ENCODE results near the gene SLC6A13. TPM values are rescaled to one million over a fixed set of nuclear protein-coding genes. Genes with fewer than 3 reads are reported as not detected.
"Not testable (repeated sequence)": the region's sequence is repeated elsewhere in the genome, so short reads cannot be mapped to it uniquely, and the experiment has no call there.

The SLC6A13 gene
- total RNA-seq, 1 donor from 2014 or later = 91.6 TPM

DNA sequence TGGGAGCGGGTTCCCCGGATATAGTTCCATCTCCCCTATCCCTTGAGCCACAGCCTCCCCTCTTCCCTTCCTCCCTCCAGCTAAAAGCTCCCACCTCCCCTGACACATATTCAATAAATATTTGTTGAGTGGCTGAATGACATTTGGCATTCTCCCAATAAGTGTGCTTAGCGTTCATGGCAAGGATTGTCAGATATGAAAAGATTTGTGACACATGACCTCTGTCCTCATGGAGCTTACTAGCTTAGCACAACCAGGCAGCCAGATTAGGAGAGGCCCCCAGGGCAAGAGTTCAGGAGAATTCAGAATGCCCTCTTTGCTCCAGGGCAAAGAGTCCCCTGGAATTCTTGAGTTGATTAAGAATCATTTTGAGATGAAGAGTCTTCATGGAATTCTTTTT is 26.2 kb downstream of the SLC6A13 start:
- peak; percentile 49 for ATAC-seq

DNA sequence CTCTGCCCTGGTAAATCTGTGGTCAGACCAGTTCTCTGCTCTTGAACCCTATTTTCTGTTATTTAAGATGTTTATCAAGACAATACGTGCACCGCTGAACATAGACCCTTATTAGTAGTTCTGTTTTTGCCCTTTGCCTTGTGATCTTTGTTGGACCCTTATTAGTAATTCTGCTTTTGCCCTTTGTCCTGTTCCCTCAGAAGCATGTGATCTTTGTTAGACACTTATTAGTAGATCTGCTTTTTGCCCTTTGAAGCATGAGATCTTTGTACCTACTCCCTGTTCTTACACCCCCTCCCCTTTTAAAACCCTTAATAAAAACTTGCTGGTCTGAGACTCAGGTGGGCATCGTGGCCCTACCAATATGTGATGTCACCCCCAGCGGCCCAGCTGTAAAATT is 26.7 kb downstream of the SLC6A13 start:
- not testable (repeated sequence) for DNase-seq (ENCODE audit: low spot score); ATAC-seq

More for the DNA sequence above, 26.2 kb downstream of the SLC6A13 start:
- DNase-seq (ENCODE audit: low spot score) = peak; percentile 55

DNA sequence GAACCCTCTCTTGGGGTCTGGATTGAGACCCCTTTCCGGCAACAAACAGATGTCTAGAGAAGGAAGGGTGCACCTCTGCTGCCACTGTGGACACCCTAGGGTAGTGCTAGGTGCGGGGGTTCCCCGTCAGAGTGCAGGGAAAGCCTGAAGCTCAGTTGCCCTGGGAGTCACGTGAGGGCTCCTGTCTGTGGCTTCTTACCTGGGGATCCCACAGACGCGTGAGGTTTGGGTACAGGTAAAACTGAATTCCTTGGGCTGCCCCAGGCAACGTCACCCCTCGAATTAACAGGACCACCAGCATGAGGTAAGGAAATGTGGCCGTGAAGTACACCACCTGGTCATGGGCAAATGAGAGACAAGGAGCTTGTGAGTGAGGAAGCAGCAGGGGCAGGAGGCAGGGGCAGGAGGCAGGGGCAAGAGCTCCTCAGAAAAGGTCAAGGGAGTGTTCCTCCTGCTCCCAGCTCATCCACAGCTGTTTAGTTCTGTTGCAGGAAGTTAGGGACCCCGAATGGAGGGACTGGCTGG is 27.7 kb downstream of the SLC6A13 start:
- ATAC-seq (no peak), DNase-seq (ENCODE audit: low spot score) (peak; percentile 44)

DNA sequence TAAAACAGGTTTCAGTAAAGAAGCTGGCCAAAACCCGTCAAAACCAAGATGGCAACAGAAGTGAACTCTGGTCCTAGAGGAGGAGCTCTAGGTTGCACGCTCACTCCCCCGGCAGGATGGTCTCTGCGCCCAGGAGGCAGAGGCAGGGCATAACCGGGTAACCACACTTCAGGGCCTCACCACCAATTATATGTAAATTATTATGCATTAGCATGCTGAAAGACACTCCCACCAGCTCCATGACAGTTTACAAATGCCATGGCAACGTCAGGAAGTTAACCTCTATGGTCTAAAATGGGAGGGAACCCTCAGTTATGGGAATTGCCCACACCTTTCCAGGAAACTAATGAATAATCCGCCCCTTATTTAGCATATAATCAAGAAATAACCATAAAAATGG is 28.6 kb downstream of the SLC6A13 start:
- no peak for ATAC-seq
- peak; percentile 40 for DNase-seq (ENCODE audit: low spot score)

DNA sequence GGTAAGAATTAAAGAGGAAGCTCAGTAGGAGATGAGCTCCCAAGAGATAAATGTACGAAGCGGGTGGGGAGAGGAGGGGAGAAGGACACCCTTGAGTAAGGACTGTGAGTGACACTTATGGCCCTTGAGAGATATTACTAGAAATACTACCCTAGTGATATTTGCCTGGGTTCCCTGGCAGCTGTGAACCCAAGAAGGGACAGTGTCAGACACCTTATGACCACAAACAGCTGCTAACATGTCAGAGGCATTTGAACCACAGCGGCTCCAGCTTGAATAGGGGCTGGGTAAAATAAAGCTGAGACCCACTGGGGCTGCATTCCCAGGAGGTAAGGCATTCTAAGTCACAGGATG is 29.0 kb downstream of the SLC6A13 start:
- DNase-seq (ENCODE audit: low spot score) (peak; percentile 24), ATAC-seq (no peak)

DNA sequence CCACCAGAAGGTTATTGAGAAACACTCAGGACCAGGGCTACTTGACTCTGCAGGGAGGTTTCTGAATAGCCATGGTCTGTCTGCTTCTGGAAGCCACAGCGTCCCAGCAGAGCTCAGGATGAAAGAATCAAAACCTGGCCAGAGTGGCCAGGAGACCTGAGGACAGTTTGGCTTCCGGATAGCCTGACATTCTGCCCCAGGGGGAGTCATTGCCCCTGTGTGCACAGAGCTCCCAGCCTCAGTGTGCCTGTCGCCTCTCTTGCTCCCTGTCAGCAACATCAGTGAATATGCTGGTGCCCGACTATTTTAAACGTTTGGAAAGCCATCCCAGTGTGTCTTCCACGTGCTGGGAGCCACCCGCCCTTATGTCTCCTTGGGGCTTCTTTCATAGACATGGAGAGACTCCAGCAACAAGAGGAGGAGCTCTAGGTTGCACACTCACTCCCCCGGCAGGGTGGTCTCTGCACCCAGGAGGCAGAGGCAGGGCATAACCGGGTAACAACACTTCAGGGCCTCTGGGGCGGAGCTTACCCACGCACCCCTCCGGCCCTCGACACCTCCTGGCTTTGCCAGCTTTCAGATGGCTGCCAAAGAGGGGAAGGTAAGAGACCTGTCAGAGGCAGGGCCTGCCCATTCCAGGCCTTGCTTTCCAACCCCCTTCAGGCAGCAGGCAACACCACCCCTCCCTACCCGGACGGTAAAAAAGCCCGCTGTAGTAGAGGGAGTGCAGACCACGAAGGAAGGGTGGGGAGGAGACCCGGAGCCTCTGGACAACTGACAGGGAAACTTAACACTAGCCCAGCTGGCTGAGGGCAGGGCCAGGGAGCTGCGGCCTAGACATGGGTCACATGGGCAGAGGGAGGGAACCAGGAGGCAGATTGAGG is 29.7 kb downstream of the SLC6A13 start:
- peak; percentile 52 for DNase-seq (ENCODE audit: low spot score)
- ATAC-seq = peak; percentile 16

DNA sequence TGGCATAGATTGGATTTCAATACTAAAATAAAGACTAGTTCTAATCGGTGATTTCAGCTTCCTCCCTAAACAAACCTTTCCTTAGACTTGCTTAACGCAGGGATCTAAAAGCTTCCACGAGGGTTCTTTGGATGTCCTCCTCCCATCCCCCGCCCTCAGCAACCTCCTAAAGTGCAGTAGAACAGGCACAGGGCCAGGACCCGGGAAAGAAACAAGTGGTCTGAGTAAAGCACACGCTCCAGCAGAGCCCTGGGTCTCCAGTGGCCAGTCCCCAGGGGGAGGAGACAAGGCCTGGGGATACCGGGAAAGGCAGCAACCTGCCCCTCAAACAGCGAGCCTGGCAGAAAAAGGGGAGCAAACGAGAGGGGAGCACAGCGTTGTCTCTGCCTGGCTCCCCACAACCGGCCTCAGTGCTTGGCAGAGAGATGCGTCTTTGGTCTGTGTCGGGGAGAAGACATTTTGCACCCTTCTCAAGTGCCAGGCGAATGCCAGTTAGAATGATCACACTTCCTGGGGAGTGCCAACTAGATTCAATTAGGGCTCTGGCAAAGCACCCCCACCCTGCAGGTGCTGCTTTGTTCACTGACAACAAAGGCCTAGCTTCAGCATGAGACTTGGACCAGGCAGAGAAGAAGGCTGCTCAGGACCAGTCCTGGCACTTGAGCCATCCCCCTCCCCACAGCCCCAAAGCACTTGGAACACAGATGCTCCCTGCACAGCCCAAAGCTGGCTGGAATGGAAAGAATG is 31.5 kb downstream of the SLC6A13 start:
- DNase-seq (ENCODE audit: low spot score) (peak; percentile 42), ATAC-seq (no peak)

DNA sequence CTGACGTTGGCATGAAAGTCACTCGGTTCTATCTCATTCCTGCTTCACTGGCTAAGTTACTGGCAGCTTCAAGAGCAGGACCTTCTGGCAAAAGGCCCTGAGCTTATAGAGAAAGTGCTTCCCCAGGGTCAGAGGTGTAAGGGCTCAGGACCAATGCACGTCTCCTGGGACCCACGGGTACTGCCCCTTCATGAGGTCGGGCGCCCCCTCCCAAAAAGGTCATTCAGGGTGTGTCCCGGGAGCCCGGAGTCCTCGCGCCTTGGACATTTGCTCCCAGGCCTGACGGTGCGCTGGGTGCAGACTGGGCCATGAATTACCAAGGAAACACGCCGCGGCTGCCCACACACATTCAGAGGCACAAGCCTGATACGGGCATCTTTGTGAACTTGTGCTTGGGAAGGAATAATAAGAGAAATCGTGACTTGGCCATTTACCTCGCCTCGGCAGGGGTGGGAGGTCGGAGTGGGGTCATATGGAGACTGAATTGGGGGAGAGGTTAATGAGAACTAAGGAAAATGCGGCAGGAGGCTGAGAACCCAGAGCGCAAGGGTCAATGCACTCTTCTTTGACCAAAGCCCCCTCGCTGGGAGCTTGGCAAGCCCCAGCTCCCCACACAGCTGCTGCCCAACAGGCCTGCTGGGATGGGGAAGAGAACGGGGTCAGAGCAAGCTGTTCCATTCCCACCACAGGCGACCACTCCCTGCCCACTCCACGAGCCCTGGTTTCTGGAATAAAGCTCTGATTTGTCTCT is 33.0 kb downstream of the SLC6A13 start:
- peak; percentile 41 for DNase-seq (ENCODE audit: low spot score)
- no peak for ATAC-seq

DNA sequence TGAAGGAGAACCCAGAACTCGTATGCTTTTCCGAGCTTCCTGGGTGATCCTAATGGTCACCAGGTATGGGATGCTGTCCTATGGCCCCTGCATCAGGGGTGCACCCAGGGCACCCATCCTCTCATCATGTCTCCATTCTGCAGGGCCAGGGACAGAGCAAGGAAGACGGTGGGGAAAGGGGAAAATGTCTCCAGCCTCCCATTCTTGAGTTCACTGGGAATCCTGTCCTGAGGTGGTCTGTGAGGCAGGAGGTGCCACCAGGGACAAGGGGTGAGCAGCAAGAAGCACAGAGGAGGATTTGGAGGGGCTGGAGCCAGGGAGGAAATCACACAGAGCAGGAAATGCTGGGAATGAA is 33.8 kb downstream of the SLC6A13 start:
- ATAC-seq (no peak), DNase-seq (ENCODE audit: low spot score) (peak; percentile 24)

DNA sequence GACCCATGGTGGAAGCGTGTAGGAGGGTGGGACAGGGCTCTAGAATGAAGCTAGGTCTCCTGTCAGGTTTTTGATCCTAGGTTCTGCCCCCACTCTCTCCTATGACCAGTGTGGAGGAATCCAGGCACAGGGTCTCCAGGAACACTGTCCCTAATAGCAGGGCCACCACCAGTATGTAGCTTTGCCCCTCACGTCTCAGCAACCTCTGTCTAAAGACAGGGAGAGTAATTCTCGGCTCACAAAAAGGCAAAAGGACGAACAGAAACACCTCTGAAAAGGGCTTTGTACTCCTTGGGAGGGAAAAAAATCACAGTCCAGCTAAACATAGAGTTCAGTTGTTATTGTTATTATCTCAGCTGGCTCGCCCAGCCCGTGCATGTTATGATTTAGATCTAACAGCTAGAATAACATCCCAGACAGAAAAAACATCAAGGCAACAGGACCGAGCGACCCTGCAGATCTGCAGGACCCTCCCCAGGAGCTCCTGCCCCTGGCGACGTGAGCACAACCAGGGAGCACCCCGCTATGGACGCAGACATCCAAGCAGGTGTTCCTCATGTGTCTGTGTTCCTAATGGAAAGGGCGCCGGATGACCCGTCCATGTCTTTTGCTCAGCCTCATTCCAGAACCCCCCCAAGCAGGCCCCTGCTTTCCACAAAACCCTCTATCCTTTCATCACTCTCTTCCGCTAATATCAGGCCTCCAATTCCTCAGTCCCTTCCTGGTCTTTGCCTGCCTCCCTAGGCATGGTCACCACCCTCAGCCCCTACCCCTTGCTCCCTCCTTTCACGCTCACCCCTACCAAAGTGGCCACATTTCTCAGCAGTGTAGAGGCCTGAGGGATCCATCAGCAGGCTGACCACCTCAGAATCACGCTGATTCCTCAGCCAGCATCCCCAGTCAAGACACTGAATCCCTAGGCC is 34.5 kb downstream of the SLC6A13 start:
- ATAC-seq (no peak), DNase-seq (ENCODE audit: low spot score) (peak; percentile 29)

DNA sequence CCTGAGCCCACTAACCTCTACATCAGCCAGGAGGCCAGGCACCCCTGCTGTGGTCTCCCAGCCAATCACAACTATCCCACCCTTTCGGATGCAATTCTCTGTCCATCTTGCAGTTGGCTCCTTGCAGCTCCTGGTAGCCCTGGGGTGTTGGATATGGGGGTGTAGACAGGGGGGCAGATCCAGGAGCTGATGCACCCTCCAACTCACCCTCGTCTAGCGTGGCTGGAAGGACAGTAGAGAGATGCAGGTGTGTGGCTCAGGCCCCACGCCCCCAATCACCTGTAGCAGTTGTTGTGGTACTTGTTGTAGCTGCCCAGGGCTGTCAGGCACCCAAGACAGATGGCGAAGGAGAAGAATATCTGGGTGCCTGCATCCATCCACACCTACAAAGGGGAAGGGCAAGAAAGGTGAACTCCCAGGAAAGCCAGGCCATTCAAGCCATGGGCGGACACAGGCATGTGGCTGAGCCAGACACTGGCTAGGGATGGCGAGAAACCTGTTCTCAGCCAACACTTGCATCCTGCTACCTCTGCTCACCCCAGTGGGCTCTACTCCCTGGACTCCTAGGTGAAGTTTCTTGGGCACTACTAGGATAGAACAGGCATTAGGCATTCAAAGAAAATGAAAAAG is 35.2 kb downstream of the SLC6A13 start:
- ATAC-seq (no peak), DNase-seq (ENCODE audit: low spot score) (peak; percentile 37)

DNA sequence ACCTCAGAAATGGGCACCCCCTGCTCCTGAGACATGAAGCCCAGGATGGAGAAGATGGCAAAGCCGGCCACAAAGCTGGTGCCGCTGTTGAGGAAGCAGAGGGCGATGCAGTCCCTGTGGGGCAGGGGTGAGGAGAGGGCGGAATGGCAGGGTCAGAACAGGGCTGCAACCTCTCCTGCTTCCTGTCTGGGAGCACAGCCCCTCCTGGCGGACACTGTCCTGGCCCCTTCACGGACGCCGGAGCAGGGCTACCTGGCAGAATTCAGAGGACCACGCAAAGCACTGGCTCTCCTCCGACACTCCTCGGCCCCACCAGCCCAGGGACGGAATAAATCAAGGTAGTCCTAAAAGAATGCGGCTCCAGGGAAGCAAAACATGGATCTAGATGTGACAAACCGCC is 36.2 kb downstream of the SLC6A13 start:
- DNase-seq (ENCODE audit: low spot score) = peak; percentile 37
- ATAC-seq = no peak

DNA sequence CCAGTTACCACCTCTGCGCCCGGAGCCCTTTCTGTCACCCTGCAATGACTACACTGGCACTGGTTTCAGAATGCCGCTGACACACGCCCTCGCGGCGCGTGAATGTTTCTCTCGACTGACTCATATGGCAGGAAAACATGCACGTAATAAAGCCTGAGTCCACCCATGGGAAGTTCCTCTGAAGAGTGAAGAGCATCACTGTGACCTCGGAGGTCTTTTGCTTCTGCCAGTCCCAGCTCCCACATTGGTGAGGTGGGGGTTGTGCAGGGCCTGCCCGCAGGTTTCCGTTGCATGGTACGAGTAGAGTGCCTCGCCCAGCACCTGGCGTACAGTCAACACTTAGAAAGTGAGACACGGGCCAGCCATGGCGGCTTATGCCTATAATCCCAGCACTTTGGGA is 37.6 kb downstream of the SLC6A13 start:
- ATAC-seq (no peak), DNase-seq (ENCODE audit: low spot score) (peak; percentile 42)

DNA sequence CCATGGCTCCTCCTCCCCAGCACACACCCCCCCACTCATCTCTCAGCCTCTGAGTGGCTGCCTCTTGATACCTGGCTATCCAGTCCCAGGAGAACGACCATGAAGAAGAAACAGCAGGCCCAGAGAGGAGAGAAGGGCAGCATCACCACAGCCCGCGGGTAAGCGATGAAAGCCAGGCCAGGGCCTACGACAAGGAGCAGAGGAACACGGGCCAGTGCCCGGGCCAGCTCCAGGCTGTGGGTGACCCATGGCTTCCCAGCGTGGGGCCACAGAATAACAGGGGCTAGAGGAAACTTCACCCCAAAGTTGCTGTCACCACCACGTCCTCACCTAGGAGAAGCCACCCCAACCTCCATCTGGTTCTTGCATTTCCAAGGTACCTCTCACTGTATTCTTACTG is 38.3 kb downstream of the SLC6A13 start:
- DNase-seq (ENCODE audit: low spot score) (no peak), ATAC-seq (no peak)

DNA sequence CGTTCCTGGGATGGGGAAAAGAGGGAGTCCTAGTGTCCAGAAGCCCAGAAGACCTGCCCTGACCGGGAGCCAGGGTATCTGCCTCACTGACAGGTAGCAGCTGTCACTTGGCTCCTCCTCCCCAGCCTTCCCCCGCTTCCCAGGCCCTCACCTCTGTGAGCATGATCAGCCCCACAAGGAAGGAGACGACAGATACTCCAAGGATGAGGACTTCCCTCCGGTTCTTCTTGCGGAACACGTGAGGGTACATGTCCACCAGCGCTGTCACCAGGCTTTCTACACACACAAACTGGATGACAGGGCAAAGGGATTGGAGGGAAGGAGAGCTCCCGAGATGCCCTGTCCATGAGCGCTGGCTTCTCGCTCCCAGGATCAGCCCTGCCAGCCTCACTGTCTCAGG is 38.8 kb downstream of the SLC6A13 start:
- ATAC-seq = no peak
- no peak for DNase-seq (ENCODE audit: low spot score)

DNA sequence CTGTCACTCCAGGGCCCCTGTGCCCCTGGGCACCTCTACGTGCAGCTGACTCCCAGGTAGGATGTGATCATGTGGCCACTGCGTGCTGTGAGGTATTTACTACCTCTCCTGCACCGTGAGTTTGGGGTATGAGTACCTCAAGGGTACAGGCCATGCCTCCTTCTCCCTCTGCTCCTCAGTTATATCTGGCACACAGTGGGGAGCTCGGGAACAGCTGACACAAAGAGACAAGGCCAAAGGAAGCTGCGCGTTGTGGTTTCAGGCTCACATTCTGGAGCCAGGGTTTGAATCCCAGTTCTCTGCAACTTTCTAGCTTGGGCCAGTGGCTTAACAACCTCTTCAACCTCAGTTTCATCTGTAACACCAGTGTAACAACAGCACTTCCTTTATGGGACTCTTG is 40.9 kb downstream of the SLC6A13 start:
- DNase-seq (ENCODE audit: low spot score) = no peak
- no peak for ATAC-seq

DNA sequence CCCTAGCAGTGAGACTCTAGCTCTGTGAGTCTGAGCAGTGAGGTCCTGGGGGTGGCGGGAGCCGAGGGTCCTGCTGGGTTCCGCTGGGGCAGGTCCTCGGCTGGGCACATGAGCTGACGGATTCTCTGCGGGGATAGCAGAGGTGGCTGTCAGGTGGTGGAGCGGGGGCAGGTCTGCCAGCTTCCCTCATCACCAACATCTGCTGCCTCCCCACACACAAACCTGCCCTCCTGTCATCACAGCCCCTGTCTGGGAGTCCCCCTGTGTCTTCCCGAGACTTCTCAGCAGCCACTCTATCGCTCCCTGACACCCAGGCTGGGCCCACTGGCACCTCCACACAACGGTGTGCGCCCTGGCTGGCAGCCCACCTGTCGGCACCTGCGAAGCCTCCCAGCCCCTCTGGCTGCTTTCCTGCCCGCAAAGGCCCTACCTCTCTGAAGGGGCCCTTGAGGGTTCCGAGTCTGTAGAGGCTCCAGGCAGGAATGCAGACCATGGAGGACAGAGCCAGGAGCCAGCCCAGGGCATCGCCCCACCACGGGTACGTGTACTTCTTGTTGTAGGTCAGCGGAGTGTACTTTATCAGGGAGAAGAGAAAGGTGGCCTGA is 41.6 kb downstream of the SLC6A13 start:
- no peak for DNase-seq (ENCODE audit: low spot score)
- ATAC-seq = no peak

DNA sequence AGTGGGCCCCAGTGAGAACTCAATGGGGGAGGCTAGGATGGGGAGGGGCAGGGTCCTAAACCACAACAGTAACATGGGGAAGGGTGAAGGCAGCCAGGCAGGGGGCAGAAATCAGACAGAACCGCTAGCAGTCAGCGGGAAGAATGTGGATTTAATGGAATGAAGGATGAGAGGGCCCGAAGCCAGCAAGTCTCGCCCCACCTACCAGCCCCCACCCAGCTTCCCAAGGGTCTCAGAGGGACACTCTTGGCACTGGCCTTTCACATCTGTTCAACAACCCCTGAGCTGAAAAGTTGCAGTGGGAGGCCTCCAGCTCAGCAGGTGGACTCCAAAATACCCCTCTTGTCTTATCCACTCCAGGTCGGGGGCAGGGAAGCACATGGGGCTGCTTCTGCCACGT is 42.1 kb downstream of the SLC6A13 start:
- DNase-seq (ENCODE audit: low spot score) (no peak), ATAC-seq (no peak)

DNA sequence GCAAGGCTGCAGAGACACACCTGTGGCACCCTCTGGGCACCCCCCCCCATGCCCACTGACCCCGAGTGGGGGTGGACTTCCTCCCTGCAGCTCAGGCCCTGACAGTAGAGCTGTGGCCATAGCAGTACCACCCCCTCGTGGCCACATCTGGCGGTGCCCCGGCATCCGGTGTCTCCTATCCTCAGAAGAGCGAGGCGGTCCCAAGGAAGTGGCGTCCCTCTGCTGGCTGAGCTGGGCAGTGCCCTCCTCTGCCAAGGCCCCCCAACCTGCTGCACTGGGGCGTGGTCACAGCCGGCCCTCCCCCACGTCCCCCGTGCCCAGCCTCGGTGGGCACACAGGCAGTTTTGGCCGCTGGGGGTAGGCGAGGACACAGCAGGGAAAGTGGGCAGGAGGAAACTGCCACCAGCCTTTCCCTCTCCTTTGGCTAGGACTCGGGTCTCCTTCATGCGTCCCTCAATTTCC is 42.7 kb downstream of the SLC6A13 start:
- ATAC-seq = peak; percentile 75
- DNase-seq (ENCODE audit: low spot score) = peak; percentile 66

Measured in left lobe of liver (tissue), 2 donors.